ENCODE measurements around the gene TTBK2.
"Not testable (repeated sequence)": the region's sequence is repeated elsewhere in the genome, so short reads cannot be mapped to it uniquely, and the experiment has no call there.

TTBK2 gene

GRCh38 chr15:42920519-42921341, at the start of gene TTBK2:
TSS of gene TTBK2 (minus strand) at chr15:42920778. CDS start at chr15:42878617, 42,161 bp downstream.
- peak; percentile 98 to 99 for DNase-seq

GRCh38 chr15:42964476-42964875, 43.9 kb upstream of the TTBK2 start:
- DNase-seq, result no peak

DNA sequence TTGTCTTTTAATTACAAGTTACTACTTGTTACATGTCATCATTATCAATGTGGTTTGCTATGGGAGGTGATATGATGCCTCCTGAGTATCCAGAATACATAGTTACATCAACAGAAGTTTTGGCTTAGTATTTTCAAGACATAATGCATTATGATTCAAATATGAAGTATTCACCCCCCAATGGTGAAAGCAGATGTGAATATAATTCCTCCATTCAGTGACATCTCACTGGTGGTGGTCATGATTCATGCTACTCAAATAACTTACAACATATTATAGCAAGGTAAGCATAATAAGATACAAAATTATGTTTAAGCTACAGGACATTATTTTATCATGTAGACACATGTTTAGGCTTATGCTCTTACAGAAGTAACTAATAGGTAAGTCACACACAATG, 34.9 kb upstream of the TTBK2 start:
- DNase-seq, result no peak

DNA sequence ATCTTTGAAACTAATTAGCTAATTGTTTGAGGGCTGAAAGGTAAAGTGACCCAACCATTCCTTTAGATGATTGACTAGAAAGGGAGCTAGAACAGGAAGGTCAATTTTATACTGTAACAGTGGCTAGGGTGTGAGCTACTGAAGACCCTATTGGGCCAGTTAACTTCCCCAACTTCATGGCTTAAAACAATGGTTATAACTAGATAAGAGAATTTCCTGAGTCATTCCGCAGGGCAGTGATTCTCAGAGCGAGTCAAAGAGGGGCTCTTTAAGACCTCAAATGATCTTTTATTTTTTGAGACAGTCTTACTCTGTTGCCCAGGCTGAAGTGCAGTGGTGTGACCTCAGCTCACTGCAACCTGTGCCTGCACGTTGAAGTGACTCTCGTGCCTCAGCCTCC, 33.7 kb upstream of the TTBK2 start:
- DNase-seq, result no peak

DNA sequence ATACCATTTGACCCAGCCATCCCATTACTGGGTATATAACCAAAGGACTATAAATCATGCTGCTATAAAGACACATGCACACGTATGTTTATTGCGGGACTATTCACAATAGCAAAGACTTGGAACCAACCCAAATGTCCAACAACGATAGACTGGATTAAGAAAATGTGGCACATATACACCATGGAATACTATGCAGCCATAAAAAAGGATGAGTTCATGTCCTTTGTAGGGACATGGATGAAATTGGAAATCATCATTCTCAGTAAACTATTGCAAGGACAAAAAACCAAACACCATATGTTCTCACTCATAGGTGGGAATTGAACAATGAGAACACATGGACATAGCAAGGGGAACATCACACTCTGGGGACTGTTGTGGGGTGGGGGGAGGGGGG, 28.3 kb upstream of the TTBK2 start:
- DNase-seq, result not testable (repeated sequence)

- no peak for DNase-seq
Observed at GRCh38 chr15:42940527-42940926, 19.9 kb upstream of the TTBK2 start.

- DNase-seq, result no peak
Observed at GRCh38 chr15:42939841-42940240, 19.3 kb upstream of the TTBK2 start.

- DNase-seq, result no peak
Observed at GRCh38 chr15:42937143-42937542, 16.6 kb upstream of the TTBK2 start.

DNA sequence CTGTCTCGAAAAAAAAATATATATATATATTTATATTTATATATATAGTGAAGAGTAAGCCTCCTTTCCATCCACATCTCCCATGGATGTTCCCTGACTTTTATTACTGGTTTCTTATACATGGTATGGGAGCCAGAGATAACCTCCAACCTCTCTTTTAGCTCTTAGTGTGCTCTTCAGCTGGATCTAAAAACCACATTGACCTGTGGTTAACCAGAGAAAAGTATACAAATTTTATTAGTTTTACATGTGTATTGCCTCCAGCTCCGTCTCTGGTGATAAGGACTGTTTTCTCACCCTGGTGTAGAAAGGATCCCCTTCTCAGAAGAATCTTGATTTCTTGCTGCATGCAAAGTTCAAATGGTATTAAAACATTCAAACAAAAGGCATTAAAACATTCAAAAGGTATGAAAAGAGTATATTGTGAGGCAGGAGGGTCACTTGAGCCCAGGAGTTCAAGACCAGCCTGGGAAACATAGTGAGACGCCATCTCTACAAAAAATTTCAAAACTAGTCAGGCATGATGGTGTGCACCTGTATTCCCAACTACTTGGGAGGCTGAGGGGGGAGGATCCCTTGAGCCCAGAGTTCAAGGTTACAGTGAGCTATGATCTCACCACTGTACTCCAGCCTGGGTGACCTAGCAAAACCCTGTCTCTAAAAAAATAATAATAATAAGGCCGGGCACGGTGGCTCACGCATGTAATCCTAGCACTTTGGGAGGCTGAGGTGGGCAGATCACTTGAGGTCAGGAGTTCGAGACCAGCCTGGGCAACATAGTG, 13.5 kb upstream of the TTBK2 start:
- DNase-seq, result no peak

DNA sequence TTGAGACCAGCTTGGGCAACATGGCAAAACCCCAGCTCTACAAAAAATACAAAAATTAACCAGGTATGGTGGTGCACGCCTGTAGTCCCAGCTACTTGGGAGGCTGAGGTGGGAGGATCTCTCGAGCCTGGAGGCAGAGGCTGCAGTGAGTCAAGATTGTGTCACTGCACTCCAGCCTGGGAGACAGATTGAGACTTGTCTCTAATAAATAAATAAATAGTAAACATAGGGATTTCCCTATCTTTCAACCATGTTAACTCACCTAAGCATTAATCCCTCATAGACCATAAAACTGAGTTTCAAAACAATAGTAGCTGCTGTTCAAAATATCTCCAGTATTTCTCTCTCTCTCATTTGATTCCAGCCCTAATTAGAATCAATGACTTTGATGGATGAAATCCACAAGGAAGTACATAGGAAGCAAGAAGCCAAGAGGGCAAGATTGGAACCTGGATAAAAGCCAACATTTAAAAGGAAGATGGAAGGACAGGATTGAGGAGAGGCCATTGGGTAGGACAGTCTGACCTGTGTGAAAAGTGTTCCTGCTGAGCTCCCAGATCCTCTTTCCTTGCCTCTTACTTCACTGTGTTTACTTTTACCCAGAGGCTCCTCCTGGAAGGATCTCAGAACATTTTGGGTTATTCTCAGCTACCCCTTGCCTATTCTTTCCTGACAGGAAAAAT, 12.4 kb upstream of the TTBK2 start:
- DNase-seq, result no peak

- DNase-seq, result no peak
Observed at GRCh38 chr15:42931702-42932486, 11.3 kb upstream of the TTBK2 start.

DNA sequence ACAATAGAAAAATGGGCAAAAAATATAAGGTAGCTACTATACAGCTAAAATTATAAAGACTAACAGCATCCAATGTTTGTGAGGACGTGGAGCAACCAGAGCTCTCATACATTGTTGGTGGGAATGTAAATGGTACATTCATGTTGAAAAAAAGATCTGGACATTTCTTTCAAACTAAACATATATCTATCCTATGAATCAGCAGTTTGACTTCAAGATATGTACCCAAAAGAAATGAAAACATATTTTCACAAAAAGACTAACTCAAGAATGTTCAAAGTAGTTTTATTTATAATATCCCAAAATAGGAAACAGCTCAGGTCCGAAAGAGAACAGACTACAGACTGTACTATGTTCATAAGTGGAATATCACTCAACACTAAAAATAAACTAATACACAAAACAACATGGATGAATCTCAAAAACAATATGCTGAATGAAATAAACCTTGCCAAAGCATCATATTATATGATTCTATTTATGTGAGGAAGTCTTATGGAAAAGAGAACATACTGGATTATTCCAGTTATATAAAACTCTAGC, 8.8 kb upstream of the TTBK2 start:
- DNase-seq, result no peak

- peak in 1 of 2 experiments; percentile 18 for DNase-seq
Observed at GRCh38 chr15:42921342-42921731, 759 bp upstream of the TTBK2 start.

DNA sequence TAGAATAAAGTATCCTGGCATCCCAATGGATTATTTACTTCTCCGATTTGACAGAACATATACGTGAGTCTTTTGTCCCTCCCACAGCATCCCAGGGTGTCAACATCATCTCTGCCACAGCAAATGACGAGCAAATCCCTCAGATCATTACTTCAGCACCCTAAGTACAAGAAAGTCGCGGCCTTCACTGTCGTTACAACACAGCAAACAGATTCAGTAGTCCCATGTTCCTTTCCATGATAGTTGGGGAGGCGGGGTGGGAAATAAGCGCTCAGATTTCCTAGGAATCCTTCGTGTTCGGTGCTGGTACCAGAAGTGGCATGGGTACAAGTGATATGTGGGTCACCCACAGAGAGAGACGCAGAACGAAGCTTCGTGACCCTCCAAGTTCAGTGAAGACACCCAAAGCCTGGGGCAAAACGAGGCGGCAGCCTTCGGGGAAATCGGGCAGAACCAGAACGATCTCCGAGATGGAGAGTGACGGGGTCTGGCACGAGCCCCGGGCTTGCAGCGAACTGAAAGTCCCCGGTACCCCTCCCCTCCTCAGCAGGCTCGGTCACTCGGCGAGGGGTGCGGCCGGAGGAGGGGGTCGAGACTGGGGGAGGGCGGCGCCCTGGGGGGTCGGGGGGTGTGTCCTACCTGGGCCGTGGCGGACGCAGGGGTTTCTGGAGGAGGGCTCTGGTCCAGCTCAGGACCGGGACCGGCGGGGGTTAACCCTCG, 619 bp downstream of the TTBK2 start:
- peak in 1 of 2 experiments; percentile 26 for DNase-seq

DNA sequence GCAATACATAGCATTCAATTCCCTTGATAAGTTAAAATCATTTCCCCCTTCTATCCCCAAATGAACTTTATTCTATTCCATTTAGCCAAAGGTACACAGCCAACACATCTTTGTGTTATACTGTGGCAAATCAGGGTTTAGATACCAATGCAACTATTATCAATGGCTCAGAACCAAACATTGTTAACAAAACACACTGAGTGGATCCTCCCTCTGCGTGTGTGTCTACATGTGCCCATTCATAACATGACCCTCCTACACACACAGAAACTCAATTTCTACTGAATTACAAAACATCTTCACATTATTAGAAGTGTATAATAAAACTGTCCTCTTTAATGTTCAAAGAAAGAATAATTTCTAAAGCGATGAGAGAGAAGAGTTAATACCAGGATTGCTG, 1.3 kb downstream of the TTBK2 start:
- DNase-seq, result no peak

- DNase-seq, result no peak
Observed at GRCh38 chr15:42918047-42918446, 2.5 kb downstream of the TTBK2 start.

DNA sequence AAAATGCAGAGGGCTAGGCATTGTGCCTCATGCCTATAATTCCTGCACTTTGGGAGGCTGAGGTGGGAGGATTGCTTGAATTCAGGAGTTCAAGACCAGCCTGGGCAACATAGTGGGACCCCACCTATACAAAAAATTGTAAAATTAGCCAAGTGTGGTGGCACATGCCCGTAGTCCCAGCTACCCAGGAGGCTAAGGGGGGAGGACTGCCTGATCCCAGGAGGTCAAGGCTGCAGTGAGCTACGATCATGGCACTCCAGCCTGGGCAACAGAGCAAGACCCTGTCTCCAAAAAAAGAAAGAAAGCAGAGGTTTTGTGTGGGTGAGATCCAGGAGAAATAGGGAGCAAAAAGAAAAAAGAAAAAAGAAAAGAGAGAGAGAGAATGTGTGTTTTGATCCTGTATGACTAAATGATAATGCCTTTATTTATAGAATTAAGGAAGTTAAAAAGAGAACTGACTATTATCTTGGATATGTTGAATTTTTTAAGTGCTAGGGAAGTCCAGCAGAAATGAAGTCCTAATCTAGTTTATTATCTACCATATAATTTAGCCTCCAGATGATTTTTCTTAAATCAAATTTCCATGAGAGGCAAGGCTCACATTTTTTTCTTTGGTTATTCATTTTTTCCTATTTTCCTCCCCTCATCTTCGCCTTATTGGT, 4.8 kb downstream of the TTBK2 start:
- no peak for DNase-seq

GRCh38 chr15:42914728-42915497, 5.7 kb downstream of the TTBK2 start:
- no peak for DNase-seq

DNA sequence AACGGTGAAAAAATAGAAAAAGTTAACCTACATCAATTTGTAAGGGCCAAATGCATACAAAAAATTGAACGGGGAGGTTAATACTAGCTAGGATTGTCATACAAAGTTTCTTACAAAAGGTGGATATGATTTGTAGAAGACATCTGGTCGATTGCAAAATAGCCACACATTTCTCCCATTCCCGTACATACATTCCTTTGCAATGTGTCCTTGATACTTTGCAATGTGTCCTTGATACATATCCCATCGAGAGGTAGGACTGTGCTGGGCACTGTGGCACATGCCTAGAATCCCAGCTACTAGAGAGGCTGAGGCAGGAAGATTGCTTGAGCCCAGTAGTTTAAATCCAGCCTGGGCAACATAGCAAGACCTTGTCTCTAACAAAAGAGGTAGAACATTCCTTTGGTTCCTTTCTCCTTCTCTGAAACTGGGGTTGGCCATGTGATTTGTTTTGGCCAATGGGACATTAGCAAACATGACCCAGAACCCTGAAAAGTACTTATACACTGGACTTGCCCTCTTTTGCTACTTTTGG, 9.5 kb downstream of the TTBK2 start:
- no peak for DNase-seq

DNA sequence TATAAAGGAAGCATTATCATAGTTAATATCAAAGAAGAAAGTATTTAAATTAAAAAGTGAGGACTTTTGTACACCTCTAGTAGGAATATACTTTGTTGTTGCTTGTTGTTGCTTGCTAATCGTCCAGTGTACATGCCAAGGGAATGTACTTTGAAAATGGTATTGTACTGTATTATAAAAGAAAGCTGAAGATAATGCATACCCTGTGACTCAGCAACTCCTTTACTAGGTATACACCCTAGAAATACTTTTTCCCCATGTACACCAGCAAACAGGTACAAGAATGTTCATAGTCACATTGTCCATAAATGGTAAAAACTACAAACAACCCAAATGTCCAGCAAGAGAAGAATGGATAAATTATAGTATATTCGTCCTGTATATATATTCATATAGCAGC, 12.0 kb downstream of the TTBK2 start:
- DNase-seq, result no peak
